HCEC 1CT (cell line): ENCODE measurements around the gene CERS6.
"Not testable (repeated sequence)": the region's sequence is repeated elsewhere in the genome, so short reads cannot be mapped to it uniquely, and the experiment has no call there.

ENCODE experiments used
- DNase-seq: peaks from one replicate; pipeline ENCODE4 v3.0.0-alpha.2; 2017

The CERS6 gene

GRCh38 chr2:168742258-168742932 lies 286.3 kb downstream of the CERS6 start:
- no peak for DNase-seq

DNA sequence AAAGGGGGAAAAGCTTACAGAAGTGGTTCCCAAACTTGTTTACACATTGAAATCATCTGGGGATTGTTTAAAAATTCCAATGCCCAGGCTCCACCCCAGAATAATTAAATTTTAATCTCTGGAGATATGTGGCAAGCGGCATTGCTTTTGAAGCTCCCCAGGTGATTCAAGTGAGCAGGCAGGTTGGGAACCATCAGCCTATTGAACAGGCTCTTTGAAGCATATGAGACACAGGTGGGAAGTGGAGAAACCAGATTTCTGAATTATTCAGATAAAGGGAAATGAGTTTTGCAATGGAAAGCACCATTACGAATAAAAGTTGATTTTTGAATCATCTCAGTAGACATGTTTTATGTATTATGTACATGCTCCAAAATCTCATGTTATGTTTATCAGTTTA lies 288.8 kb downstream of the CERS6 start:
- no peak for DNase-seq

DNA sequence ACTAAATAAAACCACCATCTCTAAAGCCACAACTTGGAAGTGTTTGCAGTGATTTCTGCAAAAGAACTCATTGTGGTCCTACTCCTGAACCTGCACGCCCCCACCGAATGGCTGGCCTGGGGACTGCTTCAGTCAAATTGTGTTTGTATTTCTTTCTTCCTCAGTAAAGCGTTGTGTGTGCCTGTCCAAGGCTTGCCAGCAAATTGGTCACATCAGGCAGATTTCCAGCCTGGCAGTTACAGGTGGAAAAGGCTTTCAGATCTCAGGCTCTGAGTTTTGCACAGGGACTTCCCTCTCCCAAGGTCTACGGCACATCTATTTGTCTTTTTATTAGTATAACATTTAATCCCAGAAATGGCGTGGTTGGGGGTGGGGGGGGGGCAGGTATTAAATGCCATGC lies 292.4 kb downstream of the CERS6 start:
- no peak for DNase-seq

DNA sequence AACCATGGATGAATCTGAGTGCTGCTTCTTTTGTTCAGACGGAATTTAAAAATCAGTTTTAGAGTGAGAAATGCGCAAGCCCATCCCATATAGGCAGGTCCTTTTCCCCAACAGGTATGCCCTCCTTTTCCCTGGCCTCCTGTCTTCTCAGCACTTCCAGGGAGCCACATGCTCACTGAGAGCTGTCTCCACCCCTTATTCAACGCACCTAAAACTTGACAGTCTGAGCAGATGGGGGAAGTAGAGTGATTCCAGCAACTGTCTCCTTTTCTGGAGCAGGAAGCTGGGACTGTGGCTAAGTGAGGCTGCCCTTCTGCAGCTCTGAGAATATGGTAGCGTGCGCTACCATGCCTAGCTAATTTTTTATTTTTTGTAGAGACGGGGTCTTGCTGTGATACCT lies 293.2 kb downstream of the CERS6 start:
- no peak for DNase-seq

DNA sequence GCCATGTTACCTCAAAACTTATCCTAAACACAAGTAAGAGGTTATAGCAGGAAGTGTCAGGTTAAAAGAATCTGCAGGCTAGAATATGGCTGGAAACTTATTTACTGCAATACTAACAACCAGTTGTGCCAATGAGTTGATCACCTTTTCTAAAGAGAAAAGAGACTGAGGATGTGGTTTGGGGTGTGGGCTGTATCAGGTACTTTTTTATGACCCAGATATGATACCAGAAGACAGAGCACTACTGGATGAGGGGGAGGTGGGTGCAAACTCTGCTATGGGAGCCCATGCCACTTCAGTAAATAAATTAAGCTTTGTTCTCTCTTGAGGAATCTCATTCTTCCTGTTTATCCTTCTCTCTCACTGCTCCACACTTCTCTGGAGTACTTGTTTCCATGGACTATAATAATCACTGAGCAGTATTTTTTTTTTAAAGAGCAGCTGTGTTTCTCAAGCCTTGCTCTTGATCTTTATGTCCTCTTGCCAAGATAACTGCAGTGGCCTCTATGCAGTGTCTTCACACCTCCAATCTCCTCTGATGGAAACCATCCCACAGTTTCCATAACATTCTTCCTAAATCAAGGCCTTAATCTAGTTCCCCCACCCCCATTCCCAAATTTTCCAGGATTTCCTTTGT lies 295.1 kb downstream of the CERS6 start:
- DNase-seq: no peak

DNA sequence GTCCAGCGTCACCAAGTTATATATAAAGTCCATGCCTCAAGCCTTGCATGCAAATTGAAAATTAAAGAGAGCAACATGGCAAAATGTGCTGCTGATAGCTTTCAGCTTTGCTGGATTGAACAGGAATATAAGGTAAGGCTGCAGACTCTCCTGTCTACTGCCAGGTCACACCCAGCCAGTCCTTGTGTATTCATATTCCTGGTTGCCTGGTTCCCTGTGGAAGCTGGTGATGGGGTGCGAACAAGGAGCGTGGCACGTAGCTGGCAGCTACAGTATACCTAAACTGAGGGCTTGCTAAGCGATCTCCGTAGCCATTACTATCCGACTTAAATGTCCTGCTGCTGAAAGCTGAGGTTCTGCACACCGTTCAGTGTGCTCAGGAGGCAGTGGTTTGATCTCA lies 296.3 kb downstream of the CERS6 start:
- DNase-seq: no peak

GRCh38 chr2:168753765-168754329 lies 297.8 kb downstream of the CERS6 start:
- DNase-seq: no peak

GRCh38 chr2:168757223-168757622 lies 301.2 kb downstream of the CERS6 start:
- DNase-seq: no peak

GRCh38 chr2:168758970-168759820 lies 303.1 kb downstream of the CERS6 start:
- peak; percentile 58 for DNase-seq

GRCh38 chr2:168765401-168765800 lies 309.3 kb downstream of the CERS6 start:
- no peak for DNase-seq

DNA sequence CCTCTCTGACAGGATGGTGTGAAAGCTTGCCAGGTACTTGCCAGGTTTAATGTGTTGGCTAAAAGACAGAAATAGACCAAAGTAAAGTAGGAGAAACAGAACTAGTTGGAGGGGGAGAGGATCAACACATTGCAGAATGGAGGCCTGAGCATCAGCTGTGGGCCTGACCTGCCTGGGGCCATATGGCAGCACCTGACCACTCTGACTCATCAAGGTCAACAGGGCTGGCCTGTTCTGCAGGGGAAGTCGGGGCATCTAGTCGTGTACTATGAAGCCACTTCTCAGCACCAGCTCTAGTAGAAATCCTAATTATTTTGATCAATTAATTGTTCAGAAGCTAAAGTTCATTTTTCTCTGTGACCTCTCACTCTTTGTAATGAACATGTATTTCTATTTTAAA lies 310.5 kb downstream of the CERS6 start:
- DNase-seq: no peak

- peak; percentile 27 for DNase-seq
Measured at GRCh38 chr2:168767258-168767657, 311.2 kb downstream of the CERS6 start.

GRCh38 chr2:168768357-168768756 lies 312.3 kb downstream of the CERS6 start:
- DNase-seq: not testable (repeated sequence)

GRCh38 chr2:168770796-168771195 lies 314.7 kb downstream of the CERS6 start:
- DNase-seq: no peak

GRCh38 chr2:168772704-168773103 lies 316.6 kb downstream of the CERS6 start:
- no peak for DNase-seq

DNA sequence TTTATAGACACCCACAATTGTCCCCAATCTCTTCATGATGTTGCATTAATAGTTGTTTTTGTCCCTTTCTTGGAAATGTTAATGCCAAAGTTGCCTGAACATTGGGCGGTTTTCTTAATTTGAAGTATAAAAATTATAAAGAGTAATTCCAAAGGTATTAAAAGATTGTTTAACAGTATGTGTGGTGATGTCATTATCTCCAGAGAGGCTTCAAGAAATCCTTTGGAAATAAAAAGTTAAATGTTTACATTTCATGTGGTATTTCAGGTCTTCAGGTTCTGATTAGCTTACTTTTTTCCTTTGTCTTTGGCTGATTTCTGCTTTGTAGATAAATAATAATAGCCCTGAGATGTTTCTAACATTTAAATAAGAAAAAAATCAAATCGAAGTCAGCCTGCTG lies 317.1 kb downstream of the CERS6 start:
- DNase-seq: no peak

DNA sequence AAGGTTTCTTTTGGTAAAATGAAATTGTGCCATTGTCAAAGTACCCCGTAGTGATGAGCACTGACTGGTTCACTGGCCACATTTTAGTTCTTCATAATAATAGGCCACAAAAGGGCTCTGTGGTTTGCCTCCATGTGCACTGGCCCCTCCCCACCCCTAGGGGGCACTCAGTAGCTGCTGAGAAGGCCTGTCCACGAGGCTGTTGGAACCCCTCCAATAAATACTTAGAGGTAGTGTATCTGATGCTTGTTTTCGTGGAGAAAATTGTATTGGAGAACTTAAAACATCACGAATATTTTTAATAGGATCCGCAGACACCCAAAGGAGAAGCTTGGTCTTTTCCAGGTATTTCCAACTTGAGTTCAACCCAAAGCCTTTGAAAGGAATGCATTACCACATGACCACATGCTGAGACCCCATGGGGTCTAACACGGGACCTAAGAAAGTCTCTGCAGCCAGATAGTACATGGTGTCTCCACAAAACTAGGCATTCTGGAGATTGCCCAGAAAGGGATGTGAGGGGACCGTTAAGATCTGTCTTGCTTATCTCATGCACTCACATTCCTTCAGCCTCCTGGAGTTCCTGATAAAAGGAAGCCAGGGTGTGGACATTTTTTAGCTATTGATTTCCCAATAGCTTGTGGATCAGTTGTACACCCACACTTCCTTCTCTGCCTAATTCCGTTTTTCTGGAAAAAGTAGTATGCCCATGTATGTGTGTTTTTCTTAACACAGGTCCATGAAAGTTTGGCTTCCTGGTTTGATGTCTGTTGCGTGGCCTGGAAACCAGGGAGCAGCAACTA lies 317.8 kb downstream of the CERS6 start:
- DNase-seq: peak; percentile 64

DNA sequence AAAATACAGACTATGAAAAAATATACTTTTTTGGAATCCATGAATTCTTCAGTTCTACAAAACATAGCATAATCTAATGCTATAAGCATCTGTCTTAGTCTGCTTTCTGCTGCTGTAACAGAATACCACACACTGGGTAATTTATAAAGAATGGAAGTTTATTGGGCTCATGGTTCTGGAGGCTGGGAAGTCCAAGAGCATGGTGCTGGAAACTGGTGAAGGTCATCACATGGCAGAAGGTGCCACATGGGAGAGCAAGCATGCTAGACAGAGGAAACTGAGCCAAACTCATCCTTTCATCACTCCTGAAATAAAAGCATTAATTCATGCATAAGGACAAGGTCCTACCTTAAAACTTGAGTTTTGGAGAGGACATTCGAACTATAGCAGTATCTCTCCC lies 319.8 kb downstream of the CERS6 start:
- DNase-seq: no peak

- no peak for DNase-seq
Measured at GRCh38 chr2:168780669-168781071, 324.6 kb downstream of the CERS6 start.

GRCh38 chr2:168781191-168781817 lies 325.2 kb downstream of the CERS6 start:
- no peak for DNase-seq

- no peak for DNase-seq
Measured at GRCh38 chr2:168782271-168782670, 326.2 kb downstream of the CERS6 start.

DNA sequence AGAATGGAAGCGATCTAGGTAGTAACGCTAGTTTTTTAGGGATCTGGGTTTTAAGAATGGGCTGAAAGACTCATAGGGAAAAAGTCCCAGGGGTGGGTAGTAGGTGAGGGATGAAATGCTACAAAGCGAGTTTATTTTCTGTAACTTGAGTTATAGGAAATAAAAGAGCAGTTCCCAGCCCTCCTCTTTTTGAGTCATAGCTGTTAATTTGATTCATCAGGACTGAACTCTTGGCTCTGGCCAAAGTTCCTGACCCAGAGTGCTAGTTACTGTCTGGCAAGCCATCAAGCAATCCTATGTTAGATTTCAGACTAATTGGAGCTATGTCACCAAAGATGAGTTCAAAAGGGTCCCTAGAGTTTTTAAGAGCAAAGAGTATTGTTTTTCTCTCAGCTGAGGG lies 328.9 kb downstream of the CERS6 start:
- no peak for DNase-seq
